ENCODE data around the gene BORCS5.

GRCh38 chr12:12433203-12433731, 76.4 kb downstream of the BORCS5 start:
- TF ChIP-seq, protein P1, sequence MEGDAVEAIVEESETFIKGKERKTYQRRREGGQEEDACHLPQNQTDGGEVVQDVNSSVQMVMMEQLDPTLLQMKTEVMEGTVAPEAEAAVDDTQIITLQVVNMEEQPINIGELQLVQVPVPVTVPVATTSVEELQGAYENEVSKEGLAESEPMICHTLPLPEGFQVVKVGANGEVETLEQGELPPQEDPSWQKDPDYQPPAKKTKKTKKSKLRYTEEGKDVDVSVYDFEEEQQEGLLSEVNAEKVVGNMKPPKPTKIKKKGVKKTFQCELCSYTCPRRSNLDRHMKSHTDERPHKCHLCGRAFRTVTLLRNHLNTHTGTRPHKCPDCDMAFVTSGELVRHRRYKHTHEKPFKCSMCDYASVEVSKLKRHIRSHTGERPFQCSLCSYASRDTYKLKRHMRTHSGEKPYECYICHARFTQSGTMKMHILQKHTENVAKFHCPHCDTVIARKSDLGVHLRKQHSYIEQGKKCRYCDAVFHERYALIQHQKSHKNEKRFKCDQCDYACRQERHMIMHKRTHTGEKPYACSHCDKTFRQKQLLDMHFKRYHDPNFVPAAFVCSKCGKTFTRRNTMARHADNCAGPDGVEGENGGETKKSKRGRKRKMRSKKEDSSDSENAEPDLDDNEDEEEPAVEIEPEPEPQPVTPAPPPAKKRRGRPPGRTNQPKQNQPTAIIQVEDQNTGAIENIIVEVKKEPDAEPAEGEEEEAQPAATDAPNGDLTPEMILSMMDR (conservative IDR thresholded peaks at IDR 0.05; ENCODE audit: low read depth, low read length) = no peak
- TF ChIP-seq RAD21 (IDR thresholded peaks at IDR 0.05; ENCODE audit: low read length) (no peak), POLR2A (IDR thresholded peaks at IDR 0.05; ENCODE audit: low read depth, low read length) (no peak), MAFK (IDR thresholded peaks at IDR 0.05; ENCODE audit: low read depth, low read length) (no peak), MXI1 (IDR thresholded peaks at IDR 0.05; ENCODE audit: borderline replicate concordance, low read depth, low read length) (no peak), BHLHE40 (IDR thresholded peaks at IDR 0.05; ENCODE audit: low read depth, low read length) (no peak), CEBPB (IDR thresholded peaks at IDR 0.05; ENCODE audit: low read depth, low read length) (no peak), RFX5 (IDR thresholded peaks at IDR 0.05; ENCODE audit: low read depth, low read length) (no peak), FOS (IDR thresholded peaks at IDR 0.05; ENCODE audit: low read depth, low read length) (no peak), RCOR1 (IDR thresholded peaks at IDR 0.05; ENCODE audit: insufficient replicate concordance, low read length) (no peak), USF2 (IDR thresholded peaks at IDR 0.05; ENCODE audit: low read depth, low read length) (no peak), CHD1 (IDR thresholded peaks at IDR 0.05; ENCODE audit: low read depth, low read length) (no peak)

Measured in IMR-90 (cell line).